HG03442 (cell line): ENCODE results near the gene CD36.

Source experiments
- ATAC-seq: cut with Tn5 transposase; IDR thresholded peaks from one replicate; pipeline ENCODE4 v1.9.1; 2021; ENCODE audit warnings: mild to moderate bottlenecking, moderate library complexity; ENCODE audit not compliant: unreplicated experiment

CD36 gene

GRCh38 chr7:80637911-80638765 is at the start of gene CD36:
Gene CD36, plus strand, starts transcription at chr7:80638642. Its CDS starts 8,099 bp downstream, at chr7:80646741.
- ATAC-seq, result peak; percentile 75

DNA sequence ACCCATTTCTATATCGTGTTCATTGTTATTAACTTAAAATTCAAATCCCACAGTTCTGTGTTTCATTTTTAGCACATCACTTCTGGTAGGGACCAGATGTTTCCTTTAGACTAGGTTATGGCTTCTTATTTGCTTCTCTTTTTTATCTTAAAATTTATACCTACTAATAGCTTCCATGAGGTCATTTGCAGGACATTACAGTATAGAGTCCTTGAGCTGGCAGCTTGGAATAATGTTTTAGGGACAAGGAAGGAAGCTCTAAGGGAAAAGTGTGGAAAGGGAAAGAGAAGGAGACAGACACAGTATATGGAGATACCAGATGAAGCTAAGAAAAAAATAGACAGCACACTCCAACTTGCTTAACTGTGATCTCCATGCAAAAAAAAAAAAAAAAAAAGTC is 48.8 kb upstream of the CD36 start:
- ATAC-seq, result no peak

DNA sequence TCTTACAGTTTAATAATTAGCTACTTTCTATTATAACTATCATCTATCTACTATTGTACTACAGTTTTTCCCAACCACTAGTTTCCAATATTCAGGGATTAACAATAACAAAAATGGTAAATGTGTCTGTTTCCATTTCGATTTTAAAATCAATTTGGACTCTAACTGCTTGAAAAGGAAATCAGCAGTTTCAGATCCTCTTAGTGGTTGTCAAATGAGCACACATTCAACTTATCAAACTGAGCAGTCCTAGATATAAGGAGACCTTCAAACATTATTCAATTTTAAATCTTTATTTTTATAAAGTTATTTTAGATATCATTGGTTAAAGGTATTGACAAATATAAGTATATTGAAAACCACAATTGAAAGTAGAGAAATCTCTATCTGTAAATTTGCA is 46.8 kb upstream of the CD36 start:
- ATAC-seq, result no peak

DNA sequence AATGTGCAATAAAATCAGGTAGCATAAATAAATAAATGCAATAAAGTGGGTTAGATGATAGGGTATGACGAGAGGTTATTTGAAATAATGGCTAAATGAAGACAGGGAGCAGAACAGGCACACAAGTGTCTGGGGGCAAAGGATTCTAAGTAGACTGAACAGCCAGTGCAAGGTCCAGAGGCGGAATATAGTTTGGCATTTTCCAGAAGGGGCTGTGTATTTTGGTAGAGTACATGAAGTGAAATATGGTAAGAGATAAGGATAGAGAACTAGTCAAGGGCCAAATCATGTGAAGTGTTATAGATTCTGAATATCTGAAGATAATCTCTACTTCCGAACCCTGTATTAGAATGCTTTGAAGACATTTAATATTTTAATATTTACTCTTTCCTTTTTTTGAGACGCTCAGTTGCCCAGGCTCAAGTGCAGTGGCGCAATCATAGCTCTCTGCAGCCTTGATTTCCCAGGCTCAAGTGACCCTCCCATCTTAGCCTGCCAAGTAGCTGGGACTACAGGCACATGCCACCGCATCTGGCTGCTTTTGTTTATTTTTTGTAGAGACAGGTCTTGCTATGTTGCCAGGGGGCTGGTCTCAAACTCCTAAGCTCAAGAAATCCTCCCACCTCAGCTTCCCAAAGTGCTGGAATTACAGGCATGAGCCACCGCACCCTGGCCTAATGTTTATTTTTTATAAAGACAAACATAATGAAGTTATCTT is 44.4 kb upstream of the CD36 start:
- ATAC-seq, result no peak

- no peak for ATAC-seq
These were observed 41.4 kb upstream of the CD36 start for GRCh38 chr7:80596933-80597517.

- ATAC-seq, result no peak
These were observed 40.6 kb upstream of the CD36 start for GRCh38 chr7:80597875-80598274.

GRCh38 chr7:80600046-80600445 is 38.4 kb upstream of the CD36 start:
- ATAC-seq, result no peak

DNA sequence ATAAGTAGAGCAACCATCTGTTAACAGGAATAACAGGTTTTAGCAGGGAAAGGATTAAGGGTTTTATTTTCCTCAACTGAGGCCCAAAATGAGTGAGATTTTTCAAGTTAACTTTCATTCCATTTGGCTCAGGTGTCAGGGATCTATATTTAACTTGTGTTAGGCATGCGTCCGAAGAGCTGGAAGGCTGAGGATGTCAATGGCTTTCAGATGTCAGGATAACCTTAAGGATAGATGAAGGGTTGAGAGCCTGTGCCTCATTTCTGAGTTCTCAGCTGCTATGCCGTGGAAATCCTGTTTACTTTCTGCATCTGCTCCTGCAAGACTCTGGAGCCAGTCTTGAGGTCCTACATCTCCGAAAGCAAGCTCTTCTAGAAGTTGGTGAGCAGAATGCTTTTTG is 36.4 kb upstream of the CD36 start:
- no peak for ATAC-seq

- no peak for ATAC-seq
These were observed 34.5 kb upstream of the CD36 start for GRCh38 chr7:80603940-80604339.

- no peak for ATAC-seq
These were observed 34.0 kb upstream of the CD36 start for GRCh38 chr7:80604436-80604835.

- no peak for ATAC-seq
These were observed 31.3 kb upstream of the CD36 start for GRCh38 chr7:80607136-80607535.

- ATAC-seq, result no peak
These were observed 30.1 kb upstream of the CD36 start for GRCh38 chr7:80608336-80608735.

- no peak for ATAC-seq
These were observed 28.7 kb upstream of the CD36 start for GRCh38 chr7:80609751-80610150.

DNA sequence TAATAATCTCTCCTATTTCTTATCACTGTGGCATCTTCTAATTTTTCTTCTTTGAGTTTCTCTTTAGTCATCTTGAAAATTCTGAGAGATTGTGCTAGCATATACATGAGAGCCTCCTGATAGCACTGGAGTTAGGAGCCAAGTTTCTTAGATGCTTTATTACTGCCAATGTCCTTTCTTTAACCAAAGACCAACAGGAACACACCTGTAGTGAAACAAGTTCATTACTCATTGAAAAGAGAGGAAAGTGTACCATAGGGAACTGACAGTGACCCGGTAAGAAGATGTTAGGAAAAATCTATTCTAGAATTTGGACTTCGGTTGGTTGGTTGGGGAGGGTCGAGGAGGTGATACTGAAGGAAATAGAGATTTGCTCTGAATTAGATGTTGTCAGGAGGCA is 27.1 kb upstream of the CD36 start:
- no peak for ATAC-seq

GRCh38 chr7:80611779-80612178 is 26.7 kb upstream of the CD36 start:
- ATAC-seq, result no peak

DNA sequence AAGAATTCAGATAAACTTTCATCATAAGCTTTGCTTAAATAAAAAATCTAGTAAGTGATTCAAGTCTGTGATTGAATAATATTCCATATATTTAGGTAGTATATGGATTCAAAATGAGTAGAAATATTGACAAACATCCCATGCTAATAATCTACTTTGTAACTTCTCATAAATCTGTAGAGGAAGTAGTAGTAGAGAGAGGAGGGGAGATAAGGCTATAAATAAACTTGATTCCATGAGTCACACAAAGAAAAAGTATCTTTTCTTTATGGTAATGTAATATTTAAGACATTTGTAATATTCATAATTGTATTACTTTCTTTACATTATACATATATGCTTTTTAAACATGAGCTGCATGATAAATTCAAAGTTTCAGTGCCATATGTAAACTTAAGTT is 25.6 kb upstream of the CD36 start:
- no peak for ATAC-seq

DNA sequence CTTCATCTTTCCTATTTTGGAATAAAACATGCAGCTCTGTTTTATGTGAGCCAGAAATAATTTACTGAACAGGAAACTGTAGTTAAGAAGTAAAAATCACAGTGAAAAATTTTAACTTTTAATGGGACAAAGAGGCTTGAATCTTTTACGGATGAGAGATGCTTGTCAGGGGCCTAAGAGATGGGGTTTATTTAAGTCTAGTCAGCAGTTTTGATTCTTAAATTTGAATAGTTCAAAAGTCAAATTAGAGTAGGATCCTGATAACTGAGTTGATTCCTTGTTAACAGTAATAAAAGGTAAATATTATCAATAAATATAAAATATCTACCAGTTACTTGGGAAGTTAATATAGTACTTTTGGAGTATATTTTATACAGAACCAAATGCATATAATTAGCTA is 24.9 kb upstream of the CD36 start:
- ATAC-seq, result no peak

- ATAC-seq, result no peak
These were observed 23.6 kb upstream of the CD36 start for GRCh38 chr7:80614851-80615271.

DNA sequence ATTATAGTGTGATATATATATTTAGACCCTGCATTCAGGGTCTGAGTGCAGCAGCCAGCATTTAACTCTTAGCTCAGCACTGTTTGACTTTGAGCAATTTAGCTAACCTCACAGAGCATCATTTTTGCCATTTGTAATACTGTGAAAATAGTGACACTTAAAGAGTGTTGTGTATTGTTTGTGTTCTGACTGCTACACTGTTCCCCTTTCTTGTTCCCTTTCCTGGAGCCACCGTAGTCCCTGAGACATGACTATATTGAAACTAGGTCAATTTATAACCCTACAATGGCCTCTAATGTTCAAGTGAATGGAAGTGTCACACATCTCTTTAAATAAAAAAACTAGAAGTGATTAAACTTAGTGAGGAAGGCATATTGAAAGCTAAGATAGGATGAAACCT is 20.3 kb upstream of the CD36 start:
- no peak for ATAC-seq

DNA sequence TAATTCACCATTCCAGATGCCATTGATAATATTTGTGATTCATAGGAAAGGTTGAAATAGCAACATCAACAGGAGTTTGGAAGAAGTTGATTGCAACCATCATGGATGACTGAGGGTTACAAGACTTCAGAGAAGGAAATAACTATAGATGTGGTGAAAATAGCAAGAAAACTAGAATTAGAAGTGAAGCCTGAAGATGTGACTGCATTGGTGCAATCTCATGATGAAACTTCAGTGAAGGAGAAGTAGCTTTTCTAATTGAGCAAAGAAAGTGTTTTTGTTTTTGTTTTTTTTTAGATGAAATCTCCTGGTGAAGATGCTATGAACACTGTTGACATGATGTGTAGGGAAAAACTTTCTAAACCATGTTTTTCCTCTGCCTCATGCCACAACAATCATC is 18.7 kb upstream of the CD36 start:
- ATAC-seq, result no peak

GRCh38 chr7:80622541-80622940 is 15.9 kb upstream of the CD36 start:
- no peak for ATAC-seq
